ENCODE data around the gene STAC2. TPM values are rescaled to one million over a fixed set of nuclear protein-coding genes. Genes with fewer than 3 reads are reported as not detected.

The STAC2 gene
- total and polyA plus RNA-seq, 2 of the 13 experiments (the other 11 are each of a cell fraction or from before 2014, with no cell fraction given): not detected

DNA sequence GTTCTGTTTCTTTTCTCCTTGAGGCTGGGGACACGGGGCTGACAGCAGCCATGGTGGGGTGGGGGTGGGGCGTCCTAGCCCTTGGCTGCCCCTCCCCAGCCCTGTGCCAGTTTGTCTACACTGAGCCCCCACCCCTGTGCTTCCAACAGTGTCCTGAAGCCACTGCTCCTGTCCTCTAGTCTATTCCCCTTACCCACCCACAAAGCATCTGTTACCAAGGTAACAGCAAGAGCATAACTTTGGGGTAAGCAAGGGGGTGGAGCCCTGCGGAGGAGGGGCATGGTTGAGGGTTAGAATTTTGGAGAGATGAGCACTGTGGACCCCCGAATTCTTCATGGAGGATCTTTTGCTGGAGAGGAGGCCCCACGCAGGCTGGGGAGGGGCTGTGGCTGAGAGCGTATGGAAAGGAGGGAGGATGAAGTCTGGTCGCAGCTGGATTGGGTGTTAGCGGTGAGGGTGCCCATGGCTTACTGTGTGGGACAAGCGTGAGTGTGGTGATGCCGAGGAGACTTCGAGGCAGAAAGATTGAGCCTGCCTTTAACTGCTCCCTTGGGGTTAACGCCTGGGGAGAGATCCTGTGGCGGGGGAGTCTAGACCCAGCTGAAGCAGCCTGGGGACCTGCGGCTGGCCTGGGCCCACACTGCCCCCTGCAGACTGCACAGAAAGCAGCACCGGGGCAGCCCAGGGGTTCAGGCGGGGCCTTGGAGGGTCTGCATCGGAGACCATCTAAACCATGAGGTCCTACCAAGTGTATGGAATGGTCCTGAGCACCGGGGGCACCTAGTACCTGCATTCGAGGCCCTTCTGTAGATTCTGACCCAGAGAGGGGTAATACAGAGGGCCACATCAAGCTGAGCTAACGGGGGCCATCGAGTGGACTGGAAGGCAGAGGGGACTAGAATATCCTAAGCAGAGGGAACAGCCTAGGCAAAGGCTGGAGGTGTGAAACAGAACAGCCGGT is 6.1 kb upstream of the STAC2 start (continued):
- peak; percentile 44; the same call in 1 of the 2 replicates for TF ChIP-seq REPIN1 (CRISPR knock-in tag; IDR thresholded peaks at IDR 0.05; ENCODE audit: borderline replicate concordance, low read depth)
- TF ChIP-seq ZNF232 (CRISPR knock-in tag; IDR thresholded peaks at IDR 0.05; ENCODE audit: borderline replicate concordance): no peak
- TF ChIP-seq ZNF619 (CRISPR knock-in tag; IDR thresholded peaks at IDR 0.05): no peak
- no peak for TF ChIP-seq SKI (IDR thresholded peaks at IDR 0.05; ENCODE audit: partially characterized antibody)
- no peak for TF ChIP-seq PLRG1 (conservative IDR thresholded peaks at IDR 0.05)
- TF ChIP-seq RAD21 (CRISPR knock-in tag; IDR thresholded peaks at IDR 0.05): peak; percentile 66
- TF ChIP-seq, protein P1, sequence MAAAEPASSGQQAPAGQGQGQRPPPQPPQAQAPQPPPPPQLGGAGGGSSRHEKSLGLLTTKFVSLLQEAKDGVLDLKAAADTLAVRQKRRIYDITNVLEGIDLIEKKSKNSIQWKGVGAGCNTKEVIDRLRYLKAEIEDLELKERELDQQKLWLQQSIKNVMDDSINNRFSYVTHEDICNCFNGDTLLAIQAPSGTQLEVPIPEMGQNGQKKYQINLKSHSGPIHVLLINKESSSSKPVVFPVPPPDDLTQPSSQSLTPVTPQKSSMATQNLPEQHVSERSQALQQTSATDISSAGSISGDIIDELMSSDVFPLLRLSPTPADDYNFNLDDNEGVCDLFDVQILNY (CRISPR knock-in tag; conservative IDR thresholded peaks at IDR 0.05): no peak
- TF ChIP-seq, protein P2, sequence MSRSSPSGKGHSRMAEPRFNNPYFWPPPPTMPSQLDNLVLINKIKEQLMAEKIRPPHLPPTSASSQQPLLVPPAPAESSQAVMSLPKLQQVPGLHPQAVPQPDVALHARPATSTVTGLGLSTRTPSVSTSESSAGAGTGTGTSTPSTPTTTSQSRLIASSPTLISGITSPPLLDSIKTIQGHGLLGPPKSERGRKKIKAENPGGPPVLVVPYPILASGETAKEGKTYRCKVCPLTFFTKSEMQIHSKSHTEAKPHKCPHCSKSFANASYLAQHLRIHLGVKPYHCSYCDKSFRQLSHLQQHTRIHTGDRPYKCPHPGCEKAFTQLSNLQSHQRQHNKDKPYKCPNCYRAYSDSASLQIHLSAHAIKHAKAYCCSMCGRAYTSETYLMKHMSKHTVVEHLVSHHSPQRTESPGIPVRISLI (CRISPR knock-in tag; IDR thresholded peaks at IDR 0.05; ENCODE audit: borderline replicate concordance): peak; percentile 30; the same call in 1 of the 2 replicates
- no peak for TF ChIP-seq U2AF1 (optimal IDR thresholded peaks at IDR 0.05; ENCODE audit: low read depth, low read length)
- no peak for TF ChIP-seq HNRNPH1 (optimal IDR thresholded peaks at IDR 0.05; ENCODE audit: low read depth, low read length)
- TF ChIP-seq, protein P3, sequence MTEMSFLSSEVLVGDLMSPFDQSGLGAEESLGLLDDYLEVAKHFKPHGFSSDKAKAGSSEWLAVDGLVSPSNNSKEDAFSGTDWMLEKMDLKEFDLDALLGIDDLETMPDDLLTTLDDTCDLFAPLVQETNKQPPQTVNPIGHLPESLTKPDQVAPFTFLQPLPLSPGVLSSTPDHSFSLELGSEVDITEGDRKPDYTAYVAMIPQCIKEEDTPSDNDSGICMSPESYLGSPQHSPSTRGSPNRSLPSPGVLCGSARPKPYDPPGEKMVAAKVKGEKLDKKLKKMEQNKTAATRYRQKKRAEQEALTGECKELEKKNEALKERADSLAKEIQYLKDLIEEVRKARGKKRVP (CRISPR knock-in tag; IDR thresholded peaks at IDR 0.05): no peak
- TF ChIP-seq GLI4 (CRISPR knock-in tag; IDR thresholded peaks at IDR 0.05; ENCODE audit: borderline replicate concordance): no peak
- TF ChIP-seq ZNF891 (CRISPR knock-in tag; IDR thresholded peaks at IDR 0.05): 0 out of 2 replicates have a peak, but pooled peaks have one; percentile 65
- no peak for TF ChIP-seq ZNF850 (CRISPR knock-in tag; conservative IDR thresholded peaks at IDR 0.05)
- no peak for TF ChIP-seq HIVEP1 (CRISPR knock-in tag; IDR thresholded peaks at IDR 0.05)
- no peak for TF ChIP-seq ZNF569 (CRISPR knock-in tag; IDR thresholded peaks at IDR 0.05; ENCODE audit: borderline replicate concordance)
- no peak for TF ChIP-seq PRPF4 (IDR thresholded peaks at IDR 0.05; ENCODE audit: low read depth, low read length, poor library complexity, severe bottlenecking)
- TF ChIP-seq ZBTB8A (CRISPR knock-in tag; IDR thresholded peaks at IDR 0.05; ENCODE audit: borderline replicate concordance, low read depth): no peak
- TF ChIP-seq SIX1 (CRISPR knock-in tag; IDR thresholded peaks at IDR 0.05; ENCODE audit: borderline replicate concordance): no peak
- TF ChIP-seq, protein P4, sequence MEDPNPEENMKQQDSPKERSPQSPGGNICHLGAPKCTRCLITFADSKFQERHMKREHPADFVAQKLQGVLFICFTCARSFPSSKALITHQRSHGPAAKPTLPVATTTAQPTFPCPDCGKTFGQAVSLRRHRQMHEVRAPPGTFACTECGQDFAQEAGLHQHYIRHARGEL (CRISPR knock-in tag; IDR thresholded peaks at IDR 0.05): no peak
- no peak for TF ChIP-seq SIX4 (CRISPR knock-in tag; IDR thresholded peaks at IDR 0.05)
- TF ChIP-seq HOXA9 (CRISPR knock-in tag; IDR thresholded peaks at IDR 0.05; ENCODE audit: borderline replicate concordance): no peak
- TF ChIP-seq SRF (IDR thresholded peaks at IDR 0.05; ENCODE audit: low read depth, low read length): no peak
- TF ChIP-seq, protein P5, sequence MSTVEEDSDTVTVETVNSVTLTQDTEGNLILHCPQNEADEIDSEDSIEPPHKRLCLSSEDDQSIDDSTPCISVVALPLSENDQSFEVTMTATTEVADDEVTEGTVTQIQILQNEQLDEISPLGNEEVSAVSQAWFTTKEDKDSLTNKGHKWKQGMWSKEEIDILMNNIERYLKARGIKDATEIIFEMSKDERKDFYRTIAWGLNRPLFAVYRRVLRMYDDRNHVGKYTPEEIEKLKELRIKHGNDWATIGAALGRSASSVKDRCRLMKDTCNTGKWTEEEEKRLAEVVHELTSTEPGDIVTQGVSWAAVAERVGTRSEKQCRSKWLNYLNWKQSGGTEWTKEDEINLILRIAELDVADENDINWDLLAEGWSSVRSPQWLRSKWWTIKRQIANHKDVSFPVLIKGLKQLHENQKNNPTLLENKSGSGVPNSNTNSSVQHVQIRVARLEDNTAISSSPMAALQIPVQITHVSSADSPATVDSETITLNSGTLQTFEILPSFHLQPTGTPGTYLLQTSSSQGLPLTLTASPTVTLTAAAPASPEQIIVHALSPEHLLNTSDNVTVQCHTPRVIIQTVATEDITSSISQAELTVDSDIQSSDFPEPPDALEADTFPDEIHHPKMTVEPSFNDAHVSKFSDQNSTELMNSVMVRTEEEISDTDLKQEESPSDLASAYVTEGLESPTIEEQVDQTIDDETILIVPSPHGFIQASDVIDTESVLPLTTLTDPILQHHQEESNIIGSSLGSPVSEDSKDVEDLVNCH (CRISPR knock-in tag; IDR thresholded peaks at IDR 0.05): no peak
